CD4-positive, alpha-beta T cell treated with Interleukin-10 for 1 hour (primary cell): ENCODE data around the gene TXNDC5.

ENCODE experiments used
- DNase-seq: peaks from one replicate; pipeline ENCODE4 v3.0.0-alpha.2; 2020

The TXNDC5 gene

DNA sequence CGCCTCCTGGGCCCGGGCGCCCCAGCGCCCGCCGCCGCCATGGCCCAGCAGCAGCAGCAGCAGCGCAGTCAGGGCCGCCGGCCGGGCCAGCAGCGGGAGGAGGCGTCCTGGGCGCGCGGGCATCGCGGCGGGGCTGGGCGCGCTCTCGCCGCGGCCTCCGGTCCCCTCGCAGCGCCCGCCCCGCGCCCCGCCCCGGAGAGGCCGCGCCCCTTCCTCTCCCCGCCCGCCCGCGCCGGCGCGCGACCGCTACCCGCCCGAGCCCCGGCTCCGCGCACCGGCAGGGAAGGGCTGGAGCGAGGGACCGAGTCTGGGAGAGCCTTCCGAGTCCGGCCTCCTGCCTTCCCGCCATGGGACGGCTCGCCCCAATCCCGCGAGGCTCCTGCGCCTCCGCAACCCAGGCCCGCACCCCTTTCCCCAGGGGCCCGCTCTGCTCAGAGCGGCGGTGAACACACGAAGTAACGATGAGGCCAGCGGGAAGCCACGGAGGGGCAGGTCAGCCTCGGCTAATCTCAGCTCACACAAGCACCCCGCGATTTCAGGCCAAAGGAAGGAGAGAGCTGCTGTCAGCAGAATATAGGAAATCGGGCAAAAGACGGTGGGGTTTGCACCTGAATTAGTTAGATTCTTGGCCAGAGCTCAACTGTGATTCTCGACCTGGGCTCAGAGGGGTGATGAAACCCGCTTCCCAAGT, at the start of gene TXNDC5:
TXNDC5 (minus strand) TSS at position 135 of the 691 bp plus-strand sequence; CDS start at position 123, 12 bp downstream.
- peak; percentile 69 for DNase-seq

DNA sequence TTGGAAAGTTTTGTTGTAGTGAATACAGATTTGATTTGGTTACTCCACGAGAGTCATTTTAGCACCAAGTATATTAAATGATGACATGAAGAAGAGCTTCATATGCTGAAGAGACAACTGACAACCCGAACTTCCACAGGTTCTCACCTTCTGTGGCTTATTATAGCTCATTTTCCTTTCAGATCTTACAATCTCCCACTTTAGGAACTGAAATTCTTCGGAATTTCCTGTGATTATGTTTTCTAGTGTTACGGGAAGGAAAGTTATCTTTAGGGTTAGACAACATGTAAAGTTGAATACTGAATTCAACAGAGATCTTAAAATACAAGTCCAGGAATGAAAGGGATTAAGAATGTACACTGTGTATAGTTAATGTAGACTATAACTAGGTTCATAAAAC, 49.6 kb upstream of the TXNDC5 start:
- DNase-seq, result no peak

GRCh38 chr6:7959453-7959852, 48.9 kb upstream of the TXNDC5 start:
- DNase-seq, result no peak

DNA sequence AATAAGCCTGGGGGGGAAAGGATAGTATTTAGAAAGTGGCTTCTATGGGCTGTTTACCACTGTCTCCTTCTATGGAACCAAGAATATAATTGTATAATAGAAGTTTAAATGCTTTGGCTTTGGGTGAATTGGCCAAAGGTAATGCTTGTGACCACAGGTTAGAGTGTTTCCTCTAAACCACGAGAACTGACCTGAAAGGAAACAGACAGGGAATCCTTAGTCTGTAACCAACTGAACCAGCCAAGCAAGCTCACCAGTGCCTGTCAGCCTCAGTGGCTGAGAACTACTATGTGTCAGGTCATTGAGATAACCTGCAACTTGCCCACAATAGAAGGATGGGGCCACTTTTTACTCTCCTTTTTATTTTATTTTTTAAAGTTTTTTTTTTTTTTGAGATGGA, 47.9 kb upstream of the TXNDC5 start:
- DNase-seq, result no peak

- no peak for DNase-seq
Observed at GRCh38 chr6:7956257-7956656, 45.7 kb upstream of the TXNDC5 start.

- no peak for DNase-seq
Observed at GRCh38 chr6:7954477-7955200, 44.1 kb upstream of the TXNDC5 start.

GRCh38 chr6:7953753-7954152, 43.2 kb upstream of the TXNDC5 start:
- no peak for DNase-seq

GRCh38 chr6:7939864-7940228, 29.3 kb upstream of the TXNDC5 start:
- DNase-seq, result no peak

DNA sequence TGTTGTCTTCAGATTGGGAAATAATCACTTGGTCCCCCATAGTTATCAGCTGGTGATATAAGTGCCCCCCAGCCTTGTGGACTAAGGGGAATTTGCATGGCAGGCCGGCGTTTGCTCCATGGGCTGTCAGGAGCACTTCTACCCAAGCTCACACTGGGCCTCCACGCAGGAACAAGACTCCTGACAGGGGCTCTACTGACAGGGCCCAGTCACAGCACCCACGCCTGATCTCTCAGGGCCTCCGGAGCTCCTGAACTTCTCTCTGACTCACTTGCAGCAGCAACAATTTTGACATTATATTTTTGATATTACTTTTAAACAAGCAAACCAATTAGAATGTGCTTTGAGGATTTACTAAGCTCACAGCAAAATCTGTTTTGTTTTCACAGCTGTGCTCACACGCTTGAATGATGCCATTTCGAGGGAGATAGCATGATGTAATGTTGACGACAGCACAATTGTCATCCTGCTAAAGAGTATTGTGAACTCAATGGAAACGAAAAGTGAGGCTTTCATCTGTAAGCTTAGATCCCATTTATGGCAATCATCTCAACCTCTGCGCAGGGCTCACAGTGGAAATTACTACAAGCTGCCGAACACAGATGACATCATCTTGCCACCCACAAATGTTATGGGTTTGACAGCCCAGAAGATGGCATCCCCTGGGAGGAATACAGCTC, 28.7 kb upstream of the TXNDC5 start:
- DNase-seq, result no peak

- DNase-seq, result no peak
Observed at GRCh38 chr6:7938562-7939183, 28.1 kb upstream of the TXNDC5 start.

DNA sequence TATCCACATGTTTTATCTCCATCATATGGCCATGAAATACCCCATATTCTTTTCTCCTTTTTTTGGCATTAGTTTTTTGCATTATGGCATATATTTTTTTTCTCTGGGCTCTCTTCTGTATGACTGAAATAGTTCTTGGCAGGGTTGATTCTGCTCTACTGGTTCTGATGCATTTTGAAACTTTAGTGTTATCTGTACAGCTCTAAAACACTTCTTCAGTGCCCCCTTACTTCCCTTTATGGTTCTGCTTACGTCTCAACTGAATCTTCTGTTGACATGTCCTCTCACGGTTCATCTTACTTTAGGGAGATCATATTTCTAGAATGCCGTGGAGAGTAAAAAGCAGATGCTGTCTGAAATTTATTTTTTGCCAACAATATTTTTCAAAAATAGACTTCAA, 23.2 kb upstream of the TXNDC5 start:
- DNase-seq, result no peak

- no peak for DNase-seq
Observed at GRCh38 chr6:7932625-7933024, 22.0 kb upstream of the TXNDC5 start.

- DNase-seq, result no peak
Observed at GRCh38 chr6:7924867-7925266, 14.3 kb upstream of the TXNDC5 start.

DNA sequence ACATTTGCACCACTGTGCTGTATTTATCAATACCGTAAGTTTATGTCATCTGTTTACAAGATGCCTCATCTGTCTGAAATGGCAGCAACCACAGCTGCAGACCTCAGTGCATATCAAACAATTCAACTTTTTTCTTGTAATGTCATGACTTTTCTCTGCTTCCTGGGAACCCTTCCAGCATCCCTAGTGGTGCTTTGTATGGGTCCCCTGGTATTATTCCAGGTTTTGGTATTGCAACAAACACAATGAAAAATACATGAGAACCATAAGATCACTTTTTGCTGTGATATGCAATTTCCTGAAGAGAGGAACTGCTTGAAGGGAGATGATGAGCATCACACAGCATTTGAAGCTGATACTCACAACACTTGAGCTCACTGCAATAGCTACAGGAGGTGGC, 12.0 kb upstream of the TXNDC5 start:
- DNase-seq, result no peak

GRCh38 chr6:7921632-7922092, 11.1 kb upstream of the TXNDC5 start:
- DNase-seq, result no peak

DNA sequence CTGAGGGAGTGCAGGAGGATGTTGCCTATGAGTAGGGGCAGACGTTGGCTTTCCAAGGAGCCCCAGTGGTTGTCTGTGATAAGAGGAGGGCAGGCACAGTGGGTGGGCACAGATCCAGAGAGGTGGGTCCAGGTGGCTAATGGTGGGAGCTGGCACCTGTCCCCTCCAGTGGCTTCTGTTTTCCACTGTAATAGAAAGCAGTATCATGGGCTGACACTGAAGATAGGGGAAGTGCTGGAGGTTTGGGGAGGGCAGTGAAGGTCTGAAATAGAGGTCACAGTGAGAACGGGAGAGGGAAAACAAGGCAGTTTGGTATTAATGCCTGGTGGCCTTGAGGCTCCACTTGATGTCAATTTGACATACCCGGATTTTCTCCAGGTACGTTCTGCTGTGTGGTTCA, 10.5 kb upstream of the TXNDC5 start:
- no peak for DNase-seq

- no peak for DNase-seq
Observed at GRCh38 chr6:7920425-7920824, 9.8 kb upstream of the TXNDC5 start.

- no peak for DNase-seq
Observed at GRCh38 chr6:7919871-7920270, 9.3 kb upstream of the TXNDC5 start.

DNA sequence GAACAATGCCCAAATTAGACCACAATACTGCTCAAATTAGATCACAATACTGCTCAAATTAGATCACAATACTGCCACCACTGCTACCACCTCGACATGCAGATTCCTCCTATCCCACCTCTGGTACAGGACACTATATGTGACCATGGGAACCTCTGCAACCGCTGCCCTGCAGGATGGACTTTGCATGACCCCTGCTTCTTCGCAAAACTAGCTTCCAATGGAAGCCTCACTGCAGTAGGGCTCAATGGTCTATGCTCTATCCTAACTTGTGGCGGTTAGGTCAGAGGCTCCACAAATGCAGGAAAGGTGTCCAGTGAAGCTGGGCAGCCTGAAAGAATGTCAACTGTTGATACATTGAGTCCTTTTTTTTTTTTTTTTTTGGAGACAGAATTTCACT, 7.8 kb upstream of the TXNDC5 start:
- DNase-seq, result no peak

- DNase-seq, result no peak
Observed at GRCh38 chr6:7917729-7918128, 7.1 kb upstream of the TXNDC5 start.

DNA sequence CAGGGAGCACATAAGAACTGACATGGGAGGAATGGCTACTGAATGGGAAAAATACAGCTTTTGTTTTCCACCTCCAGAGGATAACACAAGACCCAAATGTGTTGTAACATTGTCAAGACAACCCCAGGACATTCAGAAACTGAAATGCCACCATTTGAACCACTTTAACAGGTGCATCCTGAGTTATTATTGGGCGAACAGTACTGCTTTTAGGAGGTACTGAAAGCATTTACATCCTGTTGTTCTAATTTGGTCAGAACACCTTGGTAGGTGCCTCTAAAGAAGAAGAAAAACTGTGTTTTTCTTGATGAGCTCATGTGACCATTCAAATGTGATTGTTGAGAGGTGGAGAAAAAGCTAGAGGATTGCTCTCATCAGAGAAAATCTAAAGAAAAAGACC, 6.4 kb upstream of the TXNDC5 start:
- no peak for DNase-seq

DNA sequence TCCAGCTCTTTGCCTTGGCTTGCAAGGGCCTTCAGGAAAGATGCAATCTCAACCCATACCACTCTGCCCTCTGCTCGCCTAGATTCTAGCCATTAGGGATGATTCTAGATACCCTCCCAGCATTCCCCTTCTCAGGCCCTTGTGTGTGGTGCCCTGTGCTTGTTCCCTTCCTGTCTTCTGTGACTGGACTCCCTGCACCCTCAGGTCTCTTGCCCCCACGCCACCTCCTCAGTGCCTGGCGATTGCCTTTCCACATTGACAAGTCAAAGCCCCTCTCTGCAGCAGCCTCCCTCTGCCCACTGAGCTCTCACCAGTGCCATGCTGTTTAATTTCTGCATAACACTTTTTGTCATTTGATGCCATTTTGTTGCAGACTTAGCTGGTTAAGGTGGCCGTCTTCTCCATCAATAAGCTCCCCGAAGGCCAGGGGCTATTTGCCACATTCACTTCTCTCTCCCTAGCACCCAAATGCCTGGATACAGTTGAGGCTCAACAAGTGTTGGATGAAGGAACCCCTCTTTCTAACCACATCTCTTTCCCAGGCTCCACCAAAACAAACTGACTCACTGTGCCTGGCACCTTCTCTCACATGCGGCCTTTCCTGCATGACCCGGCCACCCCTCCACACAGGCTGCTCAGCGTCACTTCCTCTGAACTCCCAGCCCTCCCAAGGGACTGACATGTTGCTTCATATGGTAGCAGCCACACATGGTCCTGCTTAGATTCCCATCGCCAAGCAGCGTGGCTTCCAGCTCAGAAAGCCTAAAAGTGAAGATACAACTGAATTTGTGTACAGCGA, 4.6 kb upstream of the TXNDC5 start:
- no peak for DNase-seq

GRCh38 chr6:7914311-7914710, 3.7 kb upstream of the TXNDC5 start:
- DNase-seq, result no peak
